Astrocyte (in vitro differentiated cells and primary cell): ENCODE data around the gene MISP. TPM values are rescaled to one million over a fixed set of nuclear protein-coding genes. Genes with fewer than 3 reads are reported as not detected.

Source experiments
- DNase-seq: peaks from one replicate; pipeline ENCODE4 v3.0.0-alpha.2; 2010; ENCODE audit warnings: low read depth
- FAIRE-seq: peaks from 2 replicates; lab custom pipeline; 2011; peaks lifted over from hg19 to GRCh38; lab: Jason Lieb, UNC
- H2AFZ ChIP-seq: 2 replicates; pipeline ENCODE4 v1.6.0; 2012; ENCODE audit warnings: low read depth, low read length, inconsistent platforms
- H3K27ac ChIP-seq: 2 replicates; pipeline ENCODE4 v1.5.1; 2011; ENCODE audit warnings: low read depth, low read length, inconsistent platforms
- H3K27me3 ChIP-seq: 2 replicates; pipeline ENCODE4 v1.6.0; 2011; ENCODE audit warnings: low read length, inconsistent platforms; ENCODE audit not compliant: insufficient read depth
- H3K36me3 ChIP-seq: 2 replicates; pipeline ENCODE4 v1.5.1; 2011; ENCODE audit warnings: low read length, inconsistent platforms; ENCODE audit not compliant: insufficient read depth
- H3K4me1 ChIP-seq: 2 replicates; pipeline ENCODE4 v1.5.1; 2011; ENCODE audit warnings: low read length, inconsistent platforms; ENCODE audit not compliant: insufficient read depth
- H3K4me2 ChIP-seq: 2 replicates; pipeline ENCODE4 v1.6.0; 2012; ENCODE audit warnings: low read length, inconsistent platforms
- H3K4me3 ChIP-seq: 2 replicates; pipeline ENCODE4 v1.5.1; 2011; ENCODE audit warnings: low read depth, mild to moderate bottlenecking, low read length, inconsistent platforms; ENCODE audit not compliant: insufficient read depth
- H3K79me2 ChIP-seq: 2 replicates; pipeline ENCODE4 v1.6.0; 2012; ENCODE audit warnings: mild to moderate bottlenecking, low read length, inconsistent platforms; ENCODE audit not compliant: insufficient read depth
- H3K9ac ChIP-seq: 2 replicates; pipeline ENCODE4 v1.6.0; 2012; ENCODE audit warnings: mild to moderate bottlenecking, low read length, inconsistent platforms
- H3K9me3 ChIP-seq: 2 replicates; pipeline ENCODE4 v1.5.1; 2012; ENCODE audit warnings: low read depth, mild to moderate bottlenecking, low read length, inconsistent platforms; ENCODE audit not compliant: insufficient read depth
- H4K20me1 ChIP-seq: 2 replicates; pipeline ENCODE4 v1.6.0; 2012; ENCODE audit warnings: low read length, inconsistent platforms; ENCODE audit not compliant: insufficient read depth
- H3K27ac Mint-ChIP-seq: one replicate; pipeline ENCODE4 v1.8.0; 2021; ENCODE audit warnings: mild to moderate bottlenecking, mixed read lengths; ENCODE audit not compliant: unreplicated experiment
- H3K27me3 Mint-ChIP-seq: one replicate; pipeline ENCODE4 v1.8.0; 2021; ENCODE audit warnings: low read depth, mixed read lengths; ENCODE audit not compliant: unreplicated experiment
- H3K36me3 Mint-ChIP-seq: one replicate; pipeline ENCODE4 v1.8.0; 2021; ENCODE audit warnings: low read depth, mixed read lengths; ENCODE audit not compliant: unreplicated experiment
- H3K4me1 Mint-ChIP-seq: one replicate; pipeline ENCODE4 v1.8.0; 2021; ENCODE audit warnings: low read depth, mixed read lengths; ENCODE audit not compliant: unreplicated experiment
- H3K4me3 Mint-ChIP-seq: one replicate; pipeline ENCODE4 v1.8.0; 2021; ENCODE audit warnings: mild to moderate bottlenecking, moderate library complexity, mixed read lengths; ENCODE audit not compliant: unreplicated experiment
- H3K9me3 Mint-ChIP-seq: one replicate; pipeline ENCODE4 v1.8.0; 2021; ENCODE audit warnings: mild to moderate bottlenecking, mixed read lengths; ENCODE audit not compliant: unreplicated experiment
- CTCF ChIP-seq: IDR thresholded peaks from 2 replicates; pipeline ENCODE4 v1.5.1; 2011; ENCODE audit warnings: low read depth, mild to moderate bottlenecking, inconsistent platforms, low read length, moderate library complexity; ENCODE audit not compliant: insufficient read depth
- EZH2 ChIP-seq: IDR thresholded peaks from 2 replicates; pipeline ENCODE4 v1.6.1; 2012; ENCODE audit warnings: mild to moderate bottlenecking, low read length, inconsistent platforms; ENCODE audit not compliant: insufficient read depth
- total RNA-seq: library from RNA; stranded (reverse); gene quantifications from 2 replicates; pipeline ENCODE4 v1.2.1, GENCODE V29; 2021

MISP gene
- total RNA-seq, 1 donor from 2014 or later = 0.43 TPM

GRCh38 chr19:736125-736524, 14.8 kb upstream of the MISP start:
- no peak overlapping the region for H3K4me3 Mint-ChIP-seq
- no peak overlapping the region for H3K27ac ChIP-seq
- no peak overlapping the region for H3K9ac ChIP-seq
- no peaks in the 10 kb centered on the region for H3K4me1 ChIP-seq
- no peak overlapping the region for H3K4me2 ChIP-seq
- H3K9me3 ChIP-seq = no peaks in the 10 kb centered on the region
- no peak for FAIRE-seq
- DNase-seq = no peak
- H3K27me3 ChIP-seq = no peaks in the 10 kb centered on the region
- no peak overlapping the region for H3K27ac Mint-ChIP-seq
- no peak overlapping the region for H2AFZ ChIP-seq
- H3K27me3 Mint-ChIP-seq = no peaks in the 10 kb centered on the region
- H3K4me3 ChIP-seq = no peak overlapping the region
- TF ChIP-seq CTCF (no peak), EZH2 (no peak)
- H3K4me1 Mint-ChIP-seq = no peaks in the 10 kb centered on the region
- peaks cover 11% of the 10 kb centered on the region for H3K36me3 Mint-ChIP-seq
- H4K20me1 ChIP-seq = no peaks in the 10 kb centered on the region
- no peaks in the 10 kb centered on the region for H3K9me3 Mint-ChIP-seq
- H3K79me2 ChIP-seq = no peaks in the 10 kb centered on the region
- H3K36me3 ChIP-seq = no peaks in the 10 kb centered on the region

GRCh38 chr19:737591-738093, 13.3 kb upstream of the MISP start:
- no peaks in the 10 kb centered on the region for H3K9me3 ChIP-seq
- peak; percentile 30 for TF ChIP-seq CTCF
- no peak for TF ChIP-seq EZH2
- H3K79me2 ChIP-seq = no peaks in the 10 kb centered on the region
- H3K36me3 ChIP-seq = no peaks in the 10 kb centered on the region
- Mint-ChIP-seq H3K4me1 (no peaks in the 10 kb centered on the region), H3K9me3 (peaks cover 1% of the 10 kb centered on the region), H3K36me3 (peaks cover 18% of the 10 kb centered on the region), H3K27ac (no peak overlapping the region), H3K27me3 (no peaks in the 10 kb centered on the region), H3K4me3 (no peak overlapping the region)
- H2AFZ ChIP-seq = no peak overlapping the region
- H3K27me3 ChIP-seq = no peaks in the 10 kb centered on the region
- H3K4me2 ChIP-seq = no peak overlapping the region
- no peak for FAIRE-seq
- no peak overlapping the region for H3K27ac ChIP-seq
- H3K4me3 ChIP-seq = no peak overlapping the region
- no peaks in the 10 kb centered on the region for H4K20me1 ChIP-seq
- no peak for DNase-seq
- H3K9ac ChIP-seq = no peak overlapping the region
- H3K4me1 ChIP-seq = no peaks in the 10 kb centered on the region

- DNase-seq (no peak), FAIRE-seq (no peak)
- Histone ChIP-seq H4K20me1 (no peaks in the 10 kb centered on the region), H3K36me3 (no peaks in the 10 kb centered on the region), H3K27me3 (no peaks in the 10 kb centered on the region), H2AFZ (no peak overlapping the region), H3K27ac (no peak overlapping the region), H3K9me3 (no peaks in the 10 kb centered on the region), H3K79me2 (no peaks in the 10 kb centered on the region), H3K4me1 (no peaks in the 10 kb centered on the region), H3K4me3 (no peak overlapping the region), H3K9ac (no peak overlapping the region), H3K4me2 (no peak overlapping the region)
- no peak overlapping the region for H3K27ac Mint-ChIP-seq
- peaks cover 18% of the 10 kb centered on the region for H3K36me3 Mint-ChIP-seq
- H3K4me3 Mint-ChIP-seq = no peak overlapping the region
- TF ChIP-seq EZH2 = no peak
- no peaks in the 10 kb centered on the region for H3K27me3 Mint-ChIP-seq
- H3K9me3 Mint-ChIP-seq = peaks cover 3% of the 10 kb centered on the region
- no peaks in the 10 kb centered on the region for H3K4me1 Mint-ChIP-seq
These were observed 12.3 kb upstream of the MISP start for GRCh38 chr19:738509-739128.
